ENCODE results near the gene ART3. TPM values are rescaled to one million over a fixed set of nuclear protein-coding genes. Genes with fewer than 3 reads are reported as not detected.

The ART3 gene
- polyA plus RNA-seq, 1 of the 3 experiments (the other 2 are of a cell fraction), result not detected

GRCh38 chr4:76125816-76126215 is 51.3 kb downstream of the ART3 start:
- DNase-seq, result no peak
- Histone ChIP-seq H3K4me1 (ENCODE audit: control insufficient read depth in 1 of 2, insufficient read depth in 2 of 2, low read depth in 1 of 2, low read length in 1 of 2) (no peaks in the 10 kb centered on the region; a peak in 1 of 4 replicates), H3K4me2 (no peak overlapping the region), H2AFZ (ENCODE audit: low read depth) (no peak overlapping the region), H4K20me1 (ENCODE audit: insufficient read depth) (no peaks in the 10 kb centered on the region), H3K9me2 (no peaks in the 10 kb centered on the region), H3K27me3 (ENCODE audit: insufficient read depth) (no peaks in the 10 kb centered on the region), H3K27ac (ENCODE audit: low read depth in 2 of 2, low read length in 1 of 2) (no peak overlapping the region), H3F3A (replicated peaks; ENCODE audit: insufficient read depth) (peaks cover 4% of the 10 kb centered on the region), H3K36me3 (replicated peaks in 1 of 2; ENCODE audit: control insufficient read depth in 1 of 2, insufficient read depth in 2 of 2, low read length in 1 of 2) (peaks cover 59 to 67% of the 10 kb centered on the region in 2 experiments), H3K79me2 (ENCODE audit: insufficient read depth) (peaks cover 20% of the 10 kb centered on the region; the same call in 1 of the 2 replicates), H3K9me3 (peaks cover 7% of the 10 kb centered on the region), H3K4me3 (ENCODE audit: low read depth in 2 of 2, low read length in 1 of 2) (no peak overlapping the region), H3K9ac (no peak overlapping the region)
- ChIA-PET CTCF (interaction anchor here (0.6 kb wide), 1 partner anchor 1003 kb away, joined by 4 read pairs; no protein-coding TSS in a partner anchor), POLR2A (no interaction called here)
- TF ChIP-seq MXI1 (IDR thresholded peaks at IDR 0.05; ENCODE audit: low read depth, low read length) (no peak), EZH2phosphoT487 (IDR thresholded peaks at IDR 0.05; ENCODE audit: borderline replicate concordance, low read depth) (no peak), RCOR1 (IDR thresholded peaks at IDR 0.05; ENCODE audit: low read length) (no peak), JUND (IDR thresholded peaks at IDR 0.05) (no peak), TCF12 (IDR thresholded peaks at IDR 0.05) (no peak), EP300 (IDR thresholded peaks at IDR 0.05; ENCODE audit: borderline replicate concordance in 1 of 2, low read depth in 1 of 2, low read length in 1 of 2) (no peak), MEF2A (IDR thresholded peaks at IDR 0.05; ENCODE audit: borderline replicate concordance, low read depth) (no peak), IRF3 (IDR thresholded peaks at IDR 0.05; ENCODE audit: low read depth, low read length) (no peak), PBX3 (IDR thresholded peaks at IDR 0.05) (no peak), ZBTB33 (IDR thresholded peaks at IDR 0.05; ENCODE audit: borderline replicate concordance, low read depth) (no peak), FOSL2 (IDR thresholded peaks at IDR 0.05; ENCODE audit: borderline replicate concordance, low read depth) (no peak), TAF1 (IDR thresholded peaks at IDR 0.05; ENCODE audit: borderline replicate concordance, low read depth, low read length) (no peak), CHD2 (IDR thresholded peaks at IDR 0.05; ENCODE audit: low read length, partially characterized antibody) (no peak)
- TF ChIP-seq, protein P1, sequence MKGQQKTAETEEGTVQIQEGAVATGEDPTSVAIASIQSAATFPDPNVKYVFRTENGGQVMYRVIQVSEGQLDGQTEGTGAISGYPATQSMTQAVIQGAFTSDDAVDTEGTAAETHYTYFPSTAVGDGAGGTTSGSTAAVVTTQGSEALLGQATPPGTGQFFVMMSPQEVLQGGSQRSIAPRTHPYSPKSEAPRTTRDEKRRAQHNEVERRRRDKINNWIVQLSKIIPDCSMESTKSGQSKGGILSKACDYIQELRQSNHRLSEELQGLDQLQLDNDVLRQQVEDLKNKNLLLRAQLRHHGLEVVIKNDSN (IDR thresholded peaks at IDR 0.05; ENCODE audit: borderline replicate concordance, low read depth), result no peak
- TF ChIP-seq, protein P2, sequence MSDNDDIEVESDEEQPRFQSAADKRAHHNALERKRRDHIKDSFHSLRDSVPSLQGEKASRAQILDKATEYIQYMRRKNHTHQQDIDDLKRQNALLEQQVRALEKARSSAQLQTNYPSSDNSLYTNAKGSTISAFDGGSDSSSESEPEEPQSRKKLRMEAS (IDR thresholded peaks at IDR 0.05; ENCODE audit: low read depth), result no peak

Data from SK-N-SH (cell line).